Adipose tissue (tissue), 3 donors: ENCODE results near the gene TMEM30B. TPM values are rescaled to one million over a fixed set of nuclear protein-coding genes. Genes with fewer than 3 reads are reported as not detected.

ENCODE experiments used
- polyA plus RNA-seq, 3 donors: library from polyadenylated mRNA; stranded (reverse); fragments of 200-250 nt; gene quantifications; one replicate each; pipeline ENCODE4 v1.2.3, GENCODE V29; 2013
- donor health status: healthy with polysubstance abuse.
- donor health status: Bipolar disorder and iron deficiency.
- donor health status: healthy.

The TMEM30B gene
- polyA plus RNA-seq, 3 donors = 1.6 to 14.5 (median 3.1) TPM

Other genes with a start within 250 kb of the TMEM30B start
- gene PRKCH, start 40.2 kb upstream of the TMEM30B start, polyA plus RNA-seq = 10 to 100 TPM in 2 of 3 donors, 1 to 10 TPM in 1; 5.1 to 19.7 (median 10.1) TPM